ENCODE results near the gene NUP85. TPM values are rescaled to one million over a fixed set of nuclear protein-coding genes. Genes with fewer than 3 reads are reported as not detected.
"Not testable (repeated sequence)": the region's sequence is repeated elsewhere in the genome, so short reads cannot be mapped to it uniquely, and the experiment has no call there.

Gene NUP85
- total RNA-seq, 2 donors from 2014 or later = 10.3 to 14.3 TPM

DNA sequence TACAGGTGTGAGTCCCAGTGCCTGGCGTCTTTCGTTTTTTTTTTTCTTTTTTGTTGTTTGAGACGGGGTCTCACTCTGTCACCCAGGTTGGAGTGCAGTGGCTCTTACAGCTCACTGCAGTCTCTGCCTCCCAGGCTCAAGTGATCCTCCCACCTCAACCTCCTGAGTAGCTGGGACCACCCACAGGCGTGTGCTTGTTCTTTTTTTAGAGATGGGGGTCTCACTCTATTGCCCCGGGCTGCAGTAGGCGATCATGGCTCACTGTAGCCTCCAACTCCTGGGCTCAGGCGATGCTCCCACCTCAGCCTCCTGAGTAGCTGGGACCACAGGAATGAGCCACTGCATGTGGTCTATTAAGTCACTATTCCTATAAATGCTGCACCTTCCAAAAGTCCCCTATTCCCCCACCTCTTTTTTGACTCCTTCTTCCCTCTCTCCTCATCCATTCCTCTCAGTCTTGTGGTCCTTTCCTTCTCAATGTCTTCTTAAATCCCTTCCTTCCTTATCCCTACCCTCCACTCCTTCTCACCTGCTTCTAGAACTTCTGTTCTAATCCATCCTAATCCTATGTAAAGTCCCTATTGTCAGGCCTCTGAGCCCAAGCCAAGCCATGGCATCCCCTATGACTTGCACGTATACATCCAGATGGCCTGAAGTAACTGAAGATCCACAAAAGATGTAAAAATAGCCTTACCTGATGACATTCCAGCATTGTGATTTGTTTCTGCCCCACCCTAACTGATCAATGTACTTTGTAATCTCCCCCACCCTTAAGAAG, 46.7 kb downstream of the NUP85 start:
- no peak overlapping the region for H3K4me3 ChIP-seq
- DNase-seq (ENCODE audit: low spot score) = no peak
- peaks cover 0 to 17% of the 10 kb centered on the region in 2 donors for H3K4me1 ChIP-seq
- H3K27me3 ChIP-seq = no peaks in the 10 kb centered on the region
- no peaks in the 10 kb centered on the region for H3K9me3 ChIP-seq
- no peak overlapping the region for H3K27ac ChIP-seq
- H3K36me3 ChIP-seq = no peaks in the 10 kb centered on the region
- no peak for TF ChIP-seq CTCF (IDR thresholded peaks at IDR 0.05)

- peak overlapping the region in 1 of 2 donors; percentile 51 for H3K27ac ChIP-seq
- H3K9me3 ChIP-seq; H3K27me3 ChIP-seq; H3K4me3 ChIP-seq; H3K36me3 ChIP-seq; DNase-seq (ENCODE audit: low spot score): not testable (repeated sequence)
- peaks cover 0 to 18% of the 10 kb centered on the region in 2 donors for H3K4me1 ChIP-seq
Observed at GRCh38 chr17:75255954-75256698, 50.6 kb downstream of the NUP85 start.

- not testable (repeated sequence) for H3K9me3 ChIP-seq; H3K4me3 ChIP-seq; H3K27me3 ChIP-seq; DNase-seq (ENCODE audit: low spot score); H3K36me3 ChIP-seq; H3K27ac ChIP-seq
- peaks cover 0 to 19% of the 10 kb centered on the region in 2 donors for H3K4me1 ChIP-seq
Observed at GRCh38 chr17:75257228-75257627, 51.7 kb downstream of the NUP85 start.

DNA sequence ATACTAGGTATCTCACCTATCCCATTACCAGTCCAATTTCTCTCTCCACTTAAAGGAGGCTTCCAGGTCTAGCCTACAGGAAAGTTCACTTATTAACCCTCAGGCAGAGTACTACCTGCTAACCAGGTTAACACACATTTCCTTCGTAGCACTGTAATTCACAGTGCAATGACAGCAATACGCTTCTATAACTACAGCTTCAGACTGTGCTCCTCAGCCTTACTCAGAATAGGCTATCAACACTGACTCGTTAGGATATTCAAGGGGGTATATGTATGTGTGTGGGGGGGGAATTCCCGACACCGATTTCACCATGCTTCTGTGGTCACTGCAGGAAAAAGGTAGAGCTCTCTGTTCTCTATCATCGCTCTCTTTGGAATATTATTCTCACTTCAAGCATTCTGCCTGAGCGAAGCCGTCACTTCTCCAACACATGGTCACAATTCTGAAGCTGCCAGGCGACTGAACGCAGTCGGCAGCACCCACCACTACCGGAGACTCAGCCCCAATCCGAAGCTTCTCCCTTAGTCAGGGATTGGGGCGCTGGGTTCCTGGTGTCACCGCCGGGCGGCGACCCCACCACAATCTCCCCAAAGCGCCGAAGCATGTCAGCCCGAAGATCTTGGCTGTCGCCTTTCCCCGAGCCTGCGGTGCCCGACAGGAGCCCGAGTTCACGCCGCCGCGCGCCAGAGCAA, 55.3 kb downstream of the NUP85 start:
- DNase-seq (ENCODE audit: low spot score) = no peak
- H3K27me3 ChIP-seq = no peaks in the 10 kb centered on the region
- no peaks in the 10 kb centered on the region for H3K9me3 ChIP-seq
- peak in 1 of 2 donors; percentile 16 for TF ChIP-seq CTCF (IDR thresholded peaks at IDR 0.05)
- H3K4me3 ChIP-seq = peak overlapping the region; percentile 91 to 93
- peaks cover 28% of the 10 kb centered on the region for H3K36me3 ChIP-seq
- peak overlapping the region; percentile 84 to 94 for H3K27ac ChIP-seq
- H3K4me1 ChIP-seq = peaks cover 0 to 29% of the 10 kb centered on the region in 2 donors

GRCh38 chr17:75261336-75262111, 56.0 kb downstream of the NUP85 start, which contains the start of the genes GGA3 and MRPS7:
Gene GGA3 (minus strand): TSS chr17:75261606. CDS start chr17:75261587, 19 bp downstream.
Gene MRPS7 (plus strand): TSS chr17:75261879. CDS start chr17:75261901, 22 bp downstream.
- H3K4me3 ChIP-seq = peak within 1 kb of the TSS; percentile 91 to 93
- peak within 1 kb of the TSS; percentile 84 to 94 for H3K27ac ChIP-seq
- H3K9me3 ChIP-seq = no peaks in the 10 kb centered on the region
- H3K27me3 ChIP-seq = no peaks in the 10 kb centered on the region
- H3K4me1 ChIP-seq = peaks cover 0 to 29% of the 10 kb centered on the region in 2 donors
- TF ChIP-seq CTCF (IDR thresholded peaks at IDR 0.05) = peak in 1 of 2 donors; percentile 3
- peak; percentile 94 for DNase-seq (ENCODE audit: low spot score)
- H3K36me3 ChIP-seq = peaks cover 35% of the 10 kb centered on the region

- H3K9me3 ChIP-seq = no peaks in the 10 kb centered on the region
- H3K4me1 ChIP-seq = peaks cover 0 to 29% of the 10 kb centered on the region in 2 donors
- peaks cover 42% of the 10 kb centered on the region for H3K36me3 ChIP-seq
- peak overlapping the region; percentile 84 to 94 for H3K27ac ChIP-seq
- DNase-seq (ENCODE audit: low spot score) = no peak
- no peaks in the 10 kb centered on the region for H3K27me3 ChIP-seq
- H3K4me3 ChIP-seq = peak overlapping the region; percentile 91 to 93
- TF ChIP-seq CTCF (IDR thresholded peaks at IDR 0.05) = no peak
Observed at GRCh38 chr17:75262112-75262606, 56.7 kb downstream of the NUP85 start.
